ENCODE results near the gene SLC28A3. TPM values are rescaled to one million over a fixed set of nuclear protein-coding genes. Genes with fewer than 3 reads are reported as not detected.

The SLC28A3 gene
- total RNA-seq, 4 donors from 2014 or later, result 0.15 to 0.22 TPM; not detected in 2

DNA sequence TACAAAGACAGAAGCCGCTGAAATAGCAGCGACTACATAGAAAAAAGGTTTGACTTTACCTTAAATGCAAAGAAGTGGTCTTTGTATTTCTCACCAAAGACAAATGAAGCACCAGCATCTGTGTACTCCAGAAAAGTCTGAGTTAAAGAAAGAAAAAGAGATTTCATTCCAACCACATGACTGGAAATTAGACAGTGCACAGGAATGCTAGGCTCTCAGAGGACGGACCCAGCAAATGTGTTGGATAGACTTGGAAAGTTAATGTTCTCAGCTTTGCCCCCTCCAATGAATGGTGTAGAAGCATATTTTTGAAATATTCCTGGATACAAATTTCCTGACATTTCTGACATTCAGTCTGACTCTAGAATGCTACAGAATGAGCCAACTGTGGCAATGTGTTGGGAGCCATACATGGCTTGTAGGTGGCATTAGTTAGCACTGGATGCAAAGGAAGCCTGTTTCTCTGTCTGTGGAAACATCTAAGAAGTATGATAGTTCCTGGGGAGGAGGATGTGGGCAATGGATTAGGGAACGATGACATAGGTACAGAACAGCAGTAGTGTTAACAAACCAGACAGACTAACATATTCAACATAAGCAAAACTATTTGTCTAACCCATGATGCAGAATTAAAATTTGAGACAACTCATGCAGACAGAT lies 43.3 kb downstream of the SLC28A3 start:
- Histone ChIP-seq H3K9me3 (no peaks in the 10 kb centered on the region), H3K27me3 (no peaks in the 10 kb centered on the region), H3K36me3 (no peaks in the 10 kb centered on the region), H3K4me3 (replicated peaks in 1 of 3) (no peak overlapping the region), H3K27ac (no peak overlapping the region), H3K4me1 (peaks cover 0 to 6% of the 10 kb centered on the region in 2 donors)
- 89% methylated on average over 4 of the region's 4 CpGs for WGBS, 2 donors
- TF ChIP-seq CTCF (IDR thresholded peaks at IDR 0.05), result no peak
- no peak for TF ChIP-seq POLR2A (IDR thresholded peaks at IDR 0.05)
- intact Hi-C loops (cut with DNase I), result no loop called here
- no peak for DNase-seq

DNA sequence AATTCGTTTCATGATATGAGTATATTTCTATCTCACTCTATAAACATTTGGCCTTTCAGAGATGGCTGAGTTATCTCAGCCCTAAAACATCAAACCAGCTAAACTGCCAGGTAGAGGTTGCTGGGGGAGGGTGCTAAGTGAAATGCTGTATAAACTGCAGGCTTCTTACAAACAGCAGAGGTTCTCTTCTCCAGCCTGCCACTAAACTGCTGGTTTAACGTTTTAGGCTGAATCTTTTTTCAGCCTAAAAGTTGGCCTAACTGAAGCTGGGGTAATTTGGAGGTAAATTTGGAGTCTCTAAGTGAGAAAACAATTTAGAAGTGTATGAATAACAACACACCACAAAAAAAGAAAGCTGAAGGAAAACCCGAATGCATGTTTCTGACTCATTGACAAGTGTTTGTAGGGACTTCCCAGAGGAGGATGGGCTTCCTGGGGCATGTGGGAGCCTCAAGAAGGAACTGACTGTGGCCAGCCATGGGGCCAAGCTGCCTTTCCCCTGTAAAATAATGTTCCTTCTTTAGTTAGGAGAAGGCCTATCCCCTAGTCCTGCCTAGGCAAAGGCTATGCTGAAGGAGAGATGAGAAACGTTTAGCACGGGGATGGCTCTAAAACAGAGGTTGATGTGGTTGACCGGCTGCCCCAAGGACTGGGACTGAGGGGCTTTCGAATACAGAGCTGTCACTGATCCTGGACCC lies 44.3 kb downstream of the SLC28A3 start:
- intact Hi-C loops (cut with DNase I), result no loop called here
- 63 to 66% methylated on average over 7 of the region's 7 CpGs for WGBS, 2 donors
- H3K36me3 ChIP-seq, result no peaks in the 10 kb centered on the region
- H3K4me1 ChIP-seq, result peaks cover 0 to 6% of the 10 kb centered on the region in 2 donors
- no peaks in the 10 kb centered on the region for H3K9me3 ChIP-seq
- no peak for DNase-seq
- H3K4me3 ChIP-seq (replicated peaks in 1 of 3), result no peak overlapping the region
- no peak overlapping the region for H3K27ac ChIP-seq
- H3K27me3 ChIP-seq, result no peaks in the 10 kb centered on the region
- TF ChIP-seq POLR2A (IDR thresholded peaks at IDR 0.05) (no peak), CTCF (IDR thresholded peaks at IDR 0.05) (no peak)

DNA sequence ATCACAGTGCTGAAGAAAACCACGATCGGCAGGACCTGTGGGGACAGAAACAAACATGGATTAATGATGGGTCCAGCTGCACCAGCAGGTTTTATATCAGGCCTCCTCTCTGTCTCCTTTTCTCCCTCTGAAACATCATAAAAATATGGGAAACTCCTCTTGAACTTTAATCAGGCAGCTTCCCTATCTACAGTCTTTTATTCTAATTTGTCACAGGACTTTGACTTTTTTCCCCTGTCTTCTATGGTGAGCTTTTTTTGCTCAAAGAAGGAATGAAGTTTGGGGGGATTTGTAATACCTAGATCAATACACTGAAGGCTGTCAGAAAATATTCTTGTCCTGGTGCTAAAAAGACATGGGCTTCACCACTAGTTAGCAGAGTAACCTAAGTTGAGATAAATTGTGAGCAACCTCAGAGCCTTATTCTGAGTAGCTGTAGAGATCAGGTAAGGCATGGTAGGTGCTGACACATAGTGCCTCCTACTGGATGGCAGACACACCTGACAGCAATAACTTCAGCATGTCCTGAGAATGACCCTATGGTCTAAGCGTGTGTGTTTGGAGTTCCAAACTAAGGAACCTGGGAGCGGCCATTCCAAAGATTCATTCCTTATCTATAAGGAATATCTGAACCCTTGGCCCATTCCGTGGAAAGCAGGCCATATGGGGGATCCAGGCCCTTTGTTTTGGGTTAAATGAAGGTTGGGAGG lies 46.2 kb downstream of the SLC28A3 start:
- Histone ChIP-seq H3K9me3 (no peaks in the 10 kb centered on the region), H3K4me1 (peaks cover 0 to 6% of the 10 kb centered on the region in 2 donors), H3K36me3 (no peaks in the 10 kb centered on the region), H3K4me3 (replicated peaks in 1 of 3) (no peak overlapping the region), H3K27ac (no peak overlapping the region), H3K27me3 (no peaks in the 10 kb centered on the region)
- intact Hi-C loops (cut with DNase I), result no loop called here
- DNase-seq, result no peak
- TF ChIP-seq CTCF (IDR thresholded peaks at IDR 0.05) (peak in 3 of 6 experiments; percentile 13 to 20 (median 17)), POLR2A (IDR thresholded peaks at IDR 0.05) (no peak)
- 87 to 91% methylated on average over 5 of the region's 5 CpGs for WGBS, 2 donors

- WGBS, 2 donors, result 75 to 81% methylated on average over 4 of the region's 4 CpGs
- DNase-seq, result no peak
- H3K27ac ChIP-seq, result no peak overlapping the region
Measured at GRCh38 chr9:84293001-84293798, 47.4 kb downstream of the SLC28A3 start.

More at GRCh38 chr9:84293001-84293798, 47.4 kb downstream of the SLC28A3 start:
- no peaks in the 10 kb centered on the region for H3K9me3 ChIP-seq
- peaks cover 0 to 6% of the 10 kb centered on the region in 2 donors for H3K4me1 ChIP-seq
- intact Hi-C loops (cut with DNase I), result no loop called here
- no peak overlapping the region for H3K4me3 ChIP-seq (replicated peaks in 1 of 3)
- H3K27me3 ChIP-seq, result no peaks in the 10 kb centered on the region
- H3K36me3 ChIP-seq, result no peaks in the 10 kb centered on the region
- TF ChIP-seq CTCF (IDR thresholded peaks at IDR 0.05) (no peak), POLR2A (IDR thresholded peaks at IDR 0.05) (no peak)

Measured in thyroid gland (tissue), 4 donors.